Ascending aorta (tissue), 2 donors: Measurements from ENCODE around the gene PDIA6. TPM values are rescaled to one million over a fixed set of nuclear protein-coding genes. Genes with fewer than 3 reads are reported as not detected.
"Not testable (repeated sequence)": the region's sequence is repeated elsewhere in the genome, so short reads cannot be mapped to it uniquely, and the experiment has no call there.

Experiments used
- DNase-seq, 2 donors: peaks; one replicate each; pipeline ENCODE4 v3.0.0-alpha.2; 2019; ENCODE audit warnings: low spot score in 2 of 2
- H3K27ac ChIP-seq, 2 donors: fragments of 200-600 bp; sonication (generic); one replicate each; pipeline ENCODE4 v1.5.1; 2016 to 2017; ENCODE audit warnings: mild to moderate bottlenecking in 1 of 2
- H3K27me3 ChIP-seq: fragments of 200-600 bp; sonication (generic); one replicate; pipeline ENCODE4 v1.5.1; 2017
- H3K36me3 ChIP-seq, 2 donors: fragments of 200-600 bp; sonication (generic); one replicate each; pipeline ENCODE4 v1.5.1; 2016
- H3K4me1 ChIP-seq, 2 donors: fragments of 200-600 bp; sonication (generic); one replicate each; pipeline ENCODE4 v1.5.1; 2016 to 2017; ENCODE audit warnings: mild to moderate bottlenecking in 1 of 2
- H3K4me3 ChIP-seq, 2 donors: fragments of 200-600 bp; sonication (generic); one replicate each; pipeline ENCODE4 v1.5.1; 2016 to 2017; ENCODE audit warnings: mild to moderate bottlenecking in 1 of 2
- H3K9me3 ChIP-seq, 2 donors: fragments of 200-600 bp; sonication (generic); one replicate each; pipeline ENCODE4 v1.5.1; 2016
- intact Hi-C: fragments of 100-400 bp; cut with DNase I; formaldehyde crosslinking; loops from one replicate; pipeline ENCODE4 v1.15.1; 2023
- total RNA-seq: library from RNA; depleted of rRNA; stranded (reverse); fragments of >200 nt; gene quantifications from one replicate; pipeline ENCODE4 v1.1.0, GENCODE V29; 2016
- TF ChIP-seq, protein P1 (sequence below), 3 experiments: fragments of 200-600 bp in 2 of 3; fragments of 450-650 bp in 1 of 3; sonication (generic) in 2 of 3; IDR thresholded peaks; one replicate each; pipeline ENCODE4 v1.5.1; 2016 to 2019; ENCODE audit warnings: antibody characterized with exemption in 3 of 3, mild to moderate bottlenecking in 1 of 3, moderate library complexity in 1 of 3

Gene PDIA6
- total RNA-seq, 1 donor from 2014 or later: 56.4 TPM

DNA sequence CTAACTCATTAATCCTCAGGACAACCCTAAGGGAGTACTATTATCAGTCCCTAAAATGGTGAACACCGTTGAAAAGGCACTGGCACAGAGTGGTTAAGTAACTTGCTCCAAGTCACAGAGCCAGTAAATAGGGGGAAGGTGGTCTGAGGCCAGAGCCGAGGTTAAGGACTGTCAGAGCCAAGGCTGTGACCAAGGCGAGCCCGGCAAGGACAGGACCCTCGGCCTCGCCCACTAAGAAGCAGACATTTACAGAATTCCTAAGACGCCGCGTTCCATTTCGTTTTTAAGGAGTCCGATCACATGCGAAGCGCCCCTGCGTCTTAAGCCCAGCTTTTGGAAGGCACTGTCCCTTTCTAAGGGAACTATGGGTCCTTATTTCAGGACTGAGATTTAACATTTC, 1.1 kb downstream of the PDIA6 start:
- peak overlapping the region; percentile 68 to 74 for H3K4me3 ChIP-seq
- no peaks in the 10 kb centered on the region for H3K9me3 ChIP-seq
- H3K27me3 ChIP-seq: no peaks in the 10 kb centered on the region
- peak overlapping the region; percentile 71 to 81 for H3K27ac ChIP-seq
- H3K4me1 ChIP-seq: peaks cover 0 to 20% of the 10 kb centered on the region in 2 donors
- TF ChIP-seq, protein P1, sequence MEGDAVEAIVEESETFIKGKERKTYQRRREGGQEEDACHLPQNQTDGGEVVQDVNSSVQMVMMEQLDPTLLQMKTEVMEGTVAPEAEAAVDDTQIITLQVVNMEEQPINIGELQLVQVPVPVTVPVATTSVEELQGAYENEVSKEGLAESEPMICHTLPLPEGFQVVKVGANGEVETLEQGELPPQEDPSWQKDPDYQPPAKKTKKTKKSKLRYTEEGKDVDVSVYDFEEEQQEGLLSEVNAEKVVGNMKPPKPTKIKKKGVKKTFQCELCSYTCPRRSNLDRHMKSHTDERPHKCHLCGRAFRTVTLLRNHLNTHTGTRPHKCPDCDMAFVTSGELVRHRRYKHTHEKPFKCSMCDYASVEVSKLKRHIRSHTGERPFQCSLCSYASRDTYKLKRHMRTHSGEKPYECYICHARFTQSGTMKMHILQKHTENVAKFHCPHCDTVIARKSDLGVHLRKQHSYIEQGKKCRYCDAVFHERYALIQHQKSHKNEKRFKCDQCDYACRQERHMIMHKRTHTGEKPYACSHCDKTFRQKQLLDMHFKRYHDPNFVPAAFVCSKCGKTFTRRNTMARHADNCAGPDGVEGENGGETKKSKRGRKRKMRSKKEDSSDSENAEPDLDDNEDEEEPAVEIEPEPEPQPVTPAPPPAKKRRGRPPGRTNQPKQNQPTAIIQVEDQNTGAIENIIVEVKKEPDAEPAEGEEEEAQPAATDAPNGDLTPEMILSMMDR (IDR thresholded peaks at IDR 0.05): no peak
- intact Hi-C loops: loop anchor here (5.0 kb wide), 6 partner anchors 364 to 1906 kb away; partner anchors contain the start of genes HPCAL1, ODC1, RRM2 and TRIB2
- no peak for DNase-seq
- no peaks in the 10 kb centered on the region for H3K36me3 ChIP-seq

DNA sequence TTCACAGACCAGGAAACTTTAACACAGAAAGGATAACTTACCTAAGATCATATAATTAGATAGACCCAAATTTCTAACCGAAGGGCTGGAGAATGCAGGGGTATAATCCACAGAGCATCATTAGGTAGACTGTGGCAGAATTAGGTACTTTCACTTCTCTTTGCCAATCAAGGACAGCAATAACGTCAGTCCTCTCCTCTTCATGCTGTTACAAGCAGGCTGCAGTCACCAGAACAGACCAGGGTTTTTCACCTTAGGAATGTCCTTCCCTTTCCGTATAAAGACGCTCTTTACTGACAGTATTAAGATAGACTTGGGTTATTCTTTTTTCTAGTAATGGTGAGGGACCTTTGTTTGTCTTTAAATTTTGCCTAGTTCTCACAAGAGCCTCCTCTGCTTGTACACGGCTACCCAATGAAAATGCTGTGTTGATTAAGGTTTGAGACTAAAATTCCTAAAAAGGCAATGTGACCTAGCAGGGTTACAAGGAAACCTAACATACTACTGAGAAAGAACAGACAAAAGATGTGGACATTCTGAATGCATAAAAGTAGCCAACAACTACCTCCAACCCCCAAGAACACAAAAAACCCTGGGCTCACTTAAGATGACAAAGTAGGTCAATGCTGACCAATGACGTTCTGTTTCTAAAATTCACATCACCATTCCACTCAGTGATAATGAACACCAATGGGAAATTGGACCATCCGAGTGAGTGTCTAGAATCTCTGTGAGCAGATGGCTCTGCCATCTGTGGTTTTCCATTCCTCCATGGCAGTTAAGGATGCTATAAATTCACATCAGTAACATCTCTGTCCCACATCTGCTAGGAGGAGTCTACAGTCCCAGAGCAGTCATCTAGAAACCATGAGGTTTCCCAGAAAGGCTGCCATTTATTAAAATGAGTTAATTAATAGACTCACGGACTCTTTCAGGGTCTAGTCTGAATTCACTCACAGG, 2.1 kb downstream of the PDIA6 start:
- Histone ChIP-seq H3K4me1 (peaks cover 0 to 20% of the 10 kb centered on the region in 2 donors), H3K9me3 (no peaks in the 10 kb centered on the region), H3K36me3 (no peaks in the 10 kb centered on the region), H3K27ac (no peak overlapping the region), H3K27me3 (no peaks in the 10 kb centered on the region), H3K4me3 (peak overlapping the region; percentile 68 to 74)
- TF ChIP-seq, protein P1 (IDR thresholded peaks at IDR 0.05): no peak
- intact Hi-C loops: loop anchor here (5.0 kb wide), 6 partner anchors 363 to 1907 kb away; partner anchors contain the start of genes HPCAL1, ODC1, RRM2 and TRIB2
- no peak for DNase-seq

DNA sequence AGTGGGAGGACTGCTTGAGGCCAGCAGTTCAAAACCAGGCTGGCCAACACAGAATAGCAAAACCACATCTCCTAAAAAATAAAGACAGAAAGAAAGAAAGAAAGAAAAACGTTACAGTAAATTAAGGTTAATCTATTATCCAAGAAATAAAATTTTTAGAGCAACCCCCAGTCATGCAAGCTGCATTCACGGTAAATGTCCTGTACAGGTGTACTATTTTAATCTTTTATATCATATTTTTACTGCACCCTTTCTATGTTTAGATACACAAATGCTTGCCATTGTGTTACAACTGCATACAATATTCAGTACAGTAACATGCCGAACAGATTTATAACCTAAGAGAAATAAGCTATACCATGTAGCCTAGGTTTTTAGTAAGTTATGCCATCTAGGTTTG, 6.0 kb downstream of the PDIA6 start:
- TF ChIP-seq, protein P1 (IDR thresholded peaks at IDR 0.05): no peak
- no peak overlapping the region for H3K4me3 ChIP-seq
- no peak for DNase-seq
- peaks cover under 1 to 4% of the 10 kb centered on the region in 2 donors for H3K36me3 ChIP-seq
- intact Hi-C loops: no loop called here
- H3K27ac ChIP-seq: no peak overlapping the region
- H3K4me1 ChIP-seq: peaks cover 0 to 20% of the 10 kb centered on the region in 2 donors
- H3K9me3 ChIP-seq: no peaks in the 10 kb centered on the region
- no peaks in the 10 kb centered on the region for H3K27me3 ChIP-seq

DNA sequence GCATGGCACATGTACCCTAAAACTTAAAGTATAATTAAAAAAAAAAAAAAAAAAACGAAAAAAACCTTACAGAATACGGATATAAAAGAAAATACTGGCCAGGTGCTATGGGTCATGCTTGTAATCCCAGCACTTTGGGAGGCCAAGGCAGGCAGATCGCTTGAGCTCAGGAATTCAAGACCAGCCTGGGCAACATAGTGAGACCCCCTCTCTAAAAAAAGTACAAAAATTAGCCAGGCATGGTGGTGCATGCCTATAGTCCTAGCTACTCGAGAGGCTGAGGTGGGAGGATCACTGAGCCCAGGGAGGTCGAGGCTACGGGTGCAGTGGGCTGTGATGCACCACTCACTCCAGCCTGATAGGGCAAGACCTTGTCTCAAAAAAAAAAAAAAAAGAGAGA, 6.6 kb downstream of the PDIA6 start:
- H3K4me3 ChIP-seq, H3K27ac ChIP-seq, intact Hi-C loops, DNase-seq, H3K27me3 ChIP-seq, H3K9me3 ChIP-seq, H3K36me3 ChIP-seq: not testable (repeated sequence)
- peaks cover 0 to 14% of the 10 kb centered on the region in 2 donors for H3K4me1 ChIP-seq

DNA sequence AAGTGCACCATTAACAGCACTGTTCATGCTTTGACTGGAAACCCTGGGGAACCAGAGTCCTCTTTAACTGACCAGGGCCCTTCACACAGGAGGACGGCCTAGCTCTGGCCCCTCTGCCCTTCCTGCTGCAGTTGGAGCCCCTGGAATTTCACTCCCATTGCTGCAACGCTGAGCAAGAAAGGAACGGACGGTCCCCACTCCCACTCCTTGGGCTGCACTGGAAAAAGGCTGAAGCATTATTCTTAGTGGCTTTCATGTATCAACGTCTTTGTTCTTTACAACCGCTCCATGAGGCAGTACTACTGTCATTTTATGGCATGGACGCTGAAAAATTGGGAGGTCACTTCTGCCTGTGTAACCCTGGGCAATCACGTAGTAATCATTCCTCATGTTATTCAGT, 9.9 kb downstream of the PDIA6 start:
- Histone ChIP-seq H3K9me3 (no peaks in the 10 kb centered on the region), H3K4me3 (no peak overlapping the region), H3K4me1 (no peaks in the 10 kb centered on the region), H3K36me3 (peaks cover 14 to 21% of the 10 kb centered on the region in 2 donors), H3K27ac (no peak overlapping the region), H3K27me3 (no peaks in the 10 kb centered on the region)
- intact Hi-C loops: no loop called here
- DNase-seq: no peak
- TF ChIP-seq, protein P1 (IDR thresholded peaks at IDR 0.05): no peak

DNA sequence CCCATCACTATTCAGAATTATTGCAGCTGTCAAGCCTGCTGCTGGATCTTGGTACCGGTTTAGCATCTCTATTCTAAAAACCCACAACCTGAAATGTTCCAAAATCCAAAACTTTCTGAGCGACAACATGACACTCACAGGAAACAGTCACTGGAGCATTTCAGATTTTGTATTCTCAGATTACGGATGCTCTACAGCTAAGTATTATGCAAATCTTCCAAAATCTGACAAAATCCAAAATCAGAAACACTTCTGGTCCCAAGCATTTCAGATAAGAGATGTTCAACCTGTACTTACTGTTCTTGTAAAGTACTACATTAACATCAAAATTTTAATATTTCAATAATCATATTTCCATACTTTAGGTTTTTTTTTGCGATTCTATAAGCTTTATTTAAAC, 12.4 kb downstream of the PDIA6 start:
- Histone ChIP-seq H3K4me1 (no peaks in the 10 kb centered on the region), H3K9me3 (no peaks in the 10 kb centered on the region), H3K4me3 (no peak overlapping the region), H3K27ac (no peak overlapping the region), H3K36me3 (peaks cover 38% of the 10 kb centered on the region in 2 donors), H3K27me3 (no peaks in the 10 kb centered on the region)
- DNase-seq: no peak
- TF ChIP-seq, protein P1 (IDR thresholded peaks at IDR 0.05): no peak
- intact Hi-C loops: no loop called here
